PFSK-1 (cell line): ENCODE measurements around the gene EXOC4.

Experiments used
- FOXP2 ChIP-seq: optimal IDR thresholded peaks from 2 replicates; pipeline ENCODE3; 2011; ENCODE audit warnings: borderline replicate concordance, control low read depth, inconsistent platforms; ENCODE audit not compliant: insufficient read depth; ENCODE audit errors: extremely low read length, extremely low read depth
- POLR2AphosphoS5 ChIP-seq: IDR thresholded peaks from 2 replicates; pipeline ENCODE4 v1.6.1; 2012; ENCODE audit warnings: low read depth, mild to moderate bottlenecking, control low read depth, low read length, moderate library complexity
- REST ChIP-seq, 2 experiments: IDR thresholded peaks; 2 replicates each; pipeline versions ENCODE4 v1.6.1 to v1.8.0; 2011 to 2012; ENCODE audit warnings: low read depth in 2 of 2, low read length in 2 of 2, control low read depth in 1 of 2, inconsistent platforms in 1 of 2, mild to moderate bottlenecking in 1 of 2, moderate library complexity in 1 of 2; ENCODE audit not compliant: insufficient read depth in 1 of 2
- SIN3A ChIP-seq: IDR thresholded peaks from 2 replicates; pipeline ENCODE4 v1.6.1; 2012; ENCODE audit warnings: mild to moderate bottlenecking, low read length, moderate library complexity, borderline replicate concordance; ENCODE audit not compliant: insufficient read depth
- TAF1 ChIP-seq: IDR thresholded peaks from 2 replicates; pipeline ENCODE4 v1.6.1; 2012; ENCODE audit warnings: low read length, control low read depth, borderline replicate concordance; ENCODE audit not compliant: insufficient read depth

EXOC4 gene

GRCh38 chr7:133887459-133887858, 634.6 kb downstream of the EXOC4 start:
- no peak for TF ChIP-seq REST (IDR thresholded peaks at IDR 0.05; ENCODE audit: insufficient read depth in 1 of 2, low read depth in 2 of 2, low read length in 2 of 2)
- TF ChIP-seq SIN3A, result no peak
- TF ChIP-seq TAF1, result no peak
- TF ChIP-seq FOXP2, result no peak
- TF ChIP-seq POLR2AphosphoS5, result no peak

DNA sequence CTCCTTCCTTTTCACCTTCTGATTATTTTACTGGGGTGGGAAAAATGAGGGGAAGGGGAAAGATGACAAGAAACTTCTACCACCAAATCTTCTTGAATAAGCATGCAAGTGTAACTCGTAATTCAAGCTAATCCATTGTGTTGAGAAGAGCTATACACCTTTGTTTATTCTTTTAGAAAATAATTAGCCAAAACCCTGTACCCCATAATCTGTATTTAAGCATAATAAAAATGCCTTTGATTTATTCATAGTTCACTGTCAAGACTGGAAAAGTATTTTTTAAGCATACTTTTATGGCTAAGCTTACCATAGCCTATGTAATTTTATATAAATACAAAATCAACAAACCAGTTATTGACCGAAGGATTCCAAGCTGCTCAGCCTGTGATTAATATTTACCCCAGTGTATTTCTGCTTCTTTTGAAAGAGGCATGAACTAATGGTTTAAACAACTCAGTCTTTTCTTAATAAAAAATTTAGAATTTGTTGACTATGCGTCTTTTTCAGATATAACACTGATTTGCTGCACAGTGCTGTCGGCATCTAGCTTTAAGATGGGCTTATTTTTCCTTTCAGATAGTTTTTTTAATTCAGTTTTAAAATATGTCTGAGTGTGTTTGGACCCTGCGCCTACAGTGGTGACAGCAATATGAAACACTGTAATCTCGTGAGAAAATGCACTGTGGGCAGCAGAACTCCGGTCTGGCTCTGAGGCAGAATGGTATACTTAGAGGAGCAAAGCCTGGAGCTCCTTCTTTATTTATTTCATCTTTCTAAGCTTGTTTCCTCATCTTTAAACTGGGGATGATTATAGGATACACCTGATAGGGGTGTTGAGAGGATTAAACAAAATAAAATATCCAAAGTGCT, 635.4 kb downstream of the EXOC4 start:
- TF ChIP-seq SIN3A (no peak), POLR2AphosphoS5 (no peak), TAF1 (no peak), REST (IDR thresholded peaks at IDR 0.05; ENCODE audit: insufficient read depth in 1 of 2, low read depth in 2 of 2, low read length in 2 of 2) (no peak), FOXP2 (no peak)

GRCh38 chr7:133904776-133905175, 651.9 kb downstream of the EXOC4 start:
- TF ChIP-seq SIN3A, result no peak
- TF ChIP-seq TAF1, result no peak

DNA sequence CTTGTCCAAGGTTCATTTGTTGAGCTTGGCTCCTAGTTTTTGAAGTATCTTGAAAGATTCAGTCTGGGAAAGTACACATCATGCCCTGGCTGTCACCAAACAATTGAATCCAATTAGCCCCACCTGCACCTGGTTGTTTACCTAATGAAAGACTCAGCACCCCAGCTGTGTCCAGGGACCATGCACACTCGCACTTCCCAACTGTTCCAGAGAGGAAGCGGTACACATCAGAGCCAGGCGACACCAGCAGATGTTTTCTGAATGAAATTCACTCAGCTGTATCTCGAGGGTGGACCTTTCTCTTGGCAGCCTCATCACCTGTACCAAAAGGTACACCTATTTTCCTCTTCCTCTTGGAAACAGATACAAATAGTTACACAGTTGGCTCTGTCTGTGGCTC, 657.9 kb downstream of the EXOC4 start:
- TF ChIP-seq POLR2AphosphoS5 (no peak), TAF1 (no peak), FOXP2 (no peak), REST (IDR thresholded peaks at IDR 0.05; ENCODE audit: insufficient read depth in 1 of 2, low read depth in 2 of 2, low read length in 2 of 2) (no peak), SIN3A (no peak)

- TF ChIP-seq TAF1 (no peak), SIN3A (no peak), REST (IDR thresholded peaks at IDR 0.05; ENCODE audit: insufficient read depth in 1 of 2, low read depth in 2 of 2, low read length in 2 of 2) (no peak), FOXP2 (no peak), POLR2AphosphoS5 (no peak)
Observed at GRCh38 chr7:133911724-133912123, 658.8 kb downstream of the EXOC4 start.
